Activated T-helper 1 cell treated with anti-CD3 and anti-CD28 coated beads, Interleukin-12 subunit alpha, Interleukin-12 subunit beta, Interleukin-2, Interleukin-4 antibody, amounts not matched to agents 30 ng/mL and 10 ng/mL and 1 ng/mL, durations not matched to agents 14 hours and 24 hours and 36 hours (primary cell): ENCODE data around the gene MAML2. TPM values are rescaled to one million over a fixed set of nuclear protein-coding genes. Genes with fewer than 3 reads are reported as not detected.
A peak's percentile ranks its signal among the peaks of the same experiment; 100 is the strongest.

Experiments
- DNase-seq: peaks from one replicate; pipeline ENCODE4 v3.0.0; 2021; ENCODE audit warnings: low spot score
- H3K27ac Mint-ChIP-seq: one replicate; pipeline ENCODE4 v1.8.0; 2021; ENCODE audit warnings: mild to moderate bottlenecking, mixed read lengths
- H3K27me3 Mint-ChIP-seq: one replicate; pipeline ENCODE4 v1.8.0; 2022; ENCODE audit warnings: mild to moderate bottlenecking, moderate library complexity, mixed read lengths; ENCODE audit not compliant: insufficient read depth
- H3K36me3 Mint-ChIP-seq: one replicate; pipeline ENCODE4 v1.8.0; 2021; ENCODE audit warnings: low read depth, mixed read lengths
- H3K4me1 Mint-ChIP-seq: one replicate; pipeline ENCODE4 v1.8.0; 2021; ENCODE audit warnings: low read depth, mixed read lengths
- H3K4me3 Mint-ChIP-seq: one replicate; pipeline ENCODE4 v1.8.0; 2021; ENCODE audit warnings: mild to moderate bottlenecking, moderate library complexity, mixed read lengths
- H3K9me3 Mint-ChIP-seq: one replicate; pipeline ENCODE4 v1.8.0; 2021; ENCODE audit warnings: mixed read lengths
- intact Hi-C: fragments of 100-400 bp; cut with micrococcal nuclease; formaldehyde crosslinking; loops from one replicate; pipeline ENCODE4 v1.15.1; 2024
- total RNA-seq: library from RNA; stranded (reverse); gene quantifications from 2 replicates; pipeline ENCODE4 v1.2.3, GENCODE V29; 2022

MAML2 gene
- total RNA-seq, 1 donor from 2014 or later, result 10.0 TPM

- DNase-seq, result no peak
- H3K4me3 Mint-ChIP-seq, result no peak overlapping the region
- H3K4me1 Mint-ChIP-seq, result peaks cover 26% of the 10 kb centered on the region
- peaks cover 9% of the 10 kb centered on the region for H3K36me3 Mint-ChIP-seq
- no peak overlapping the region for H3K27ac Mint-ChIP-seq
- intact Hi-C loops, result no loop called here
- no peaks in the 10 kb centered on the region for H3K27me3 Mint-ChIP-seq
- H3K9me3 Mint-ChIP-seq, result no peaks in the 10 kb centered on the region
These were observed 195.0 kb downstream of the MAML2 start for GRCh38 chr11:96147906-96148486.

DNA sequence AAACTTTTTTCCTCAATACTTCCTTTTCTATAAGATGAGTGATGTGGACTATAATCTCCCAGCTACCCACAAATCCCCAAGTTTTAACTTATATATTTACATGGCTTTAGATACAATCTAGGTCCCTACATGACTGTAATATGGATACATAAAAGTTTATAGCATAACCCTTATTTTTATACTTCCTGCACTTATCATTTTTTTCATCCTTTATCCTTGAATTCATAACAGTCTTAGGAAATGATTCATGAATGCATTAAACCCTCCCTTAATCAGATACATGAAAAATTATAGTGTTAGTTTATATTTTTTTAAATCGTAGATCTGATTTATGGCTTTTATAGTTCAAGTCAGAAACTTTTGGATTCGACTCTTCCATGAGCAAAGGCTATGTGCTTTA is 195.8 kb downstream of the MAML2 start:
- peaks cover 20% of the 10 kb centered on the region for H3K4me1 Mint-ChIP-seq
- peaks cover 6% of the 10 kb centered on the region for H3K36me3 Mint-ChIP-seq
- H3K27ac Mint-ChIP-seq, result no peak overlapping the region
- H3K9me3 Mint-ChIP-seq, result no peaks in the 10 kb centered on the region
- no peaks in the 10 kb centered on the region for H3K27me3 Mint-ChIP-seq
- H3K4me3 Mint-ChIP-seq, result no peak overlapping the region
- no peak for DNase-seq
- intact Hi-C loops, result no loop called here

- H3K36me3 Mint-ChIP-seq, result peaks cover 6% of the 10 kb centered on the region
- DNase-seq, result no peak
- H3K27me3 Mint-ChIP-seq, result no peaks in the 10 kb centered on the region
- no peaks in the 10 kb centered on the region for H3K9me3 Mint-ChIP-seq
- peaks cover 18% of the 10 kb centered on the region for H3K4me1 Mint-ChIP-seq
- H3K4me3 Mint-ChIP-seq, result no peak overlapping the region
- intact Hi-C loops, result no loop called here
- H3K27ac Mint-ChIP-seq, result no peak overlapping the region
These were observed 196.2 kb downstream of the MAML2 start for GRCh38 chr11:96146765-96147164.

DNA sequence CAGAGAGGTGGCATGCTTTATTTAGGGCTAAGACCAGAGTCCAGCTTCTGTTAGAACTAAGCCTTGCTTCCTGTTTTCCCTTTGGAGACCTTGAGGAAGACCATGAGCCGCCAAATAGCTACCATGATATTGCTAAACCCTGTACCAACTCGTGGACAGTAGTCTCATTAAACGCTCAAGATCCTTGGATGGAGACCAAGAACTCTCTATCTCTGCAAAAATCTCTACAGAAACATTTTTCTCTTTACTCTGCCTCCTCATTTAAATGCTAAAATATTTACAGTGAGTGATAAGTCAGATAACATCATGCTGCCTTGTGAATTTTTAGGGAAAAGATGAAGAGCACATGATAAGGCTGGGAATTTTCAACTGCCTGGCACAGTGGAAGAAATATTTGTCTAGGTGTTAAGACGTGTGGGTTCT is 197.8 kb downstream of the MAML2 start:
- Mint-ChIP-seq H3K36me3 (peaks cover 6% of the 10 kb centered on the region), H3K27me3 (no peaks in the 10 kb centered on the region), H3K4me1 (peaks cover 26% of the 10 kb centered on the region), H3K4me3 (no peak overlapping the region), H3K27ac (no peak overlapping the region), H3K9me3 (no peaks in the 10 kb centered on the region)
- no peak for DNase-seq
- intact Hi-C loops, result no loop called here

- Mint-ChIP-seq H3K36me3 (peaks cover 6% of the 10 kb centered on the region), H3K4me1 (peaks cover 32% of the 10 kb centered on the region), H3K27me3 (no peaks in the 10 kb centered on the region), H3K27ac (no peak overlapping the region), H3K4me3 (no peak overlapping the region), H3K9me3 (no peaks in the 10 kb centered on the region)
- intact Hi-C loops, result no loop called here
- DNase-seq, result no peak
These were observed 198.4 kb downstream of the MAML2 start for GRCh38 chr11:96144553-96144952.

DNA sequence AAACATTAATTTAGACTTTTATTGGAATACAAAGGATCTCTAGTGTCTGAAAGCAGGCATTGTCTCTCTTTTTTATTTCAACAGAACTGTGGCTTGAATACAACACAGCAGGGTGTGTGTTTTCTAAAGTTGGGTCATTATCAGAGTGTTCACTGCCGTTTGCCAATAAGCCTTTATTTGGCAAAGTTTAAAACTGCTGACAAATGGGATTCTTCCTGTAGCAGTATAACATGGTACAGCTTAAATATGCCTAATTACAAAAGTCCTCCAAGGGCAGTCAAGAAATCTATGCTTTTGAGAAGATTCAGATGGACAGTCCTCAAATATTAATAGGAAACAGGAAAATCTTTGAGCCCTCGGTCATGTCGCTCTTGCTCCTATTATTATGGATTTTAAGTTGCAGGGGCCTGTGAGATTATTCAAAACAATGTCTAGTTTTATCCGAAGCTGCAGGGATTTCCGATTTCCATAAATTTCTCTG is 199.9 kb downstream of the MAML2 start:
- Mint-ChIP-seq H3K9me3 (no peaks in the 10 kb centered on the region), H3K4me1 (peaks cover 43% of the 10 kb centered on the region), H3K27ac (no peak overlapping the region), H3K4me3 (no peak overlapping the region), H3K27me3 (no peaks in the 10 kb centered on the region), H3K36me3 (peaks cover 6% of the 10 kb centered on the region)
- intact Hi-C loops, result no loop called here
- DNase-seq, result no peak

GRCh38 chr11:96141626-96142025 is 201.4 kb downstream of the MAML2 start:
- Mint-ChIP-seq H3K27ac (no peak overlapping the region), H3K27me3 (no peaks in the 10 kb centered on the region), H3K36me3 (peaks cover 10% of the 10 kb centered on the region), H3K9me3 (no peaks in the 10 kb centered on the region), H3K4me3 (no peak overlapping the region), H3K4me1 (peaks cover 43% of the 10 kb centered on the region)
- intact Hi-C loops, result no loop called here
- DNase-seq, result no peak

DNA sequence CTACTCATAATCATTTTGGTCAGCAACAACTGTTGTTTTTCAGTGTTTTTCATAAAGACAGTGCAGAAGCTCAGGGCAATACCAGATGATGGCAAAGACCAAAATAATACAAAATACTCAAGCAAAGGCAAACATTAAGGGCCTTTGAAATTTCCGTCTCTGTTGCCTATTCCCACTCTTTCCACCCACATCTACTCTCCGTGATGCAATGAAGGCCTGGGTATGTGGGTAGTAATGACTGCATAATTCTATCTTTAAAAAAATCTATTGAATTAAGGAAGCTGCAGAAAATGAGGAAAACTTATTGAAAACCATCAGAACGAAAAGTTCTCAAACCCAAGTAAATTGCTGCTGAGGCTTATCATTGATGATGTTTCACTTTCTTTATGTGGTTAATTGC is 203.3 kb downstream of the MAML2 start:
- peak overlapping the region; percentile 16 for H3K4me3 Mint-ChIP-seq
- no peaks in the 10 kb centered on the region for H3K27me3 Mint-ChIP-seq
- intact Hi-C loops, result no loop called here
- peak overlapping the region; percentile 19 for H3K27ac Mint-ChIP-seq
- peaks cover 17% of the 10 kb centered on the region for H3K36me3 Mint-ChIP-seq
- peaks cover 45% of the 10 kb centered on the region for H3K4me1 Mint-ChIP-seq
- no peak for DNase-seq
- no peaks in the 10 kb centered on the region for H3K9me3 Mint-ChIP-seq

DNA sequence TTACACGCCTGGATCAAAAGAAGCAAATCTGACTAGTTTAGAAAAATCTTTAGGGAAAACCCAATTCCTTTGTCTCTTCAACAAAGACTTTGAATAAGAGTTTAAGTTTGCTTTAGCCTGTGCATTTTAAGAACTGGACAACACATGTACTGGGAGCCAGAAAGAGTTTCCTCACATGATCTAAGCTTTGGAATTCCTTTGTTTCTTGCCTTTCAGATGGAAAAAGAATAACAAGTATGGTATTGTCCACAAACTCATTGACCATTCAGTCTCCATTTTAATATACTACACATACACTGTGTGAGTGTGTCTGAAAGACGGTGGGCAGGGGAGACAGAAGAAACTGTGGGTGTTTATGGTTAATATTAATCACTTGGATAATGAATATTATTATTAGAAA is 205.6 kb downstream of the MAML2 start:
- DNase-seq, result no peak
- Mint-ChIP-seq H3K27ac (peak overlapping the region; percentile 57), H3K9me3 (no peaks in the 10 kb centered on the region), H3K27me3 (no peaks in the 10 kb centered on the region), H3K4me3 (no peak overlapping the region), H3K36me3 (peaks cover 17% of the 10 kb centered on the region), H3K4me1 (peaks cover 48% of the 10 kb centered on the region)
- intact Hi-C loops, result loop anchor here (2.0 kb wide), 1 partner anchor 25 kb away; no protein-coding TSS in a partner anchor

DNA sequence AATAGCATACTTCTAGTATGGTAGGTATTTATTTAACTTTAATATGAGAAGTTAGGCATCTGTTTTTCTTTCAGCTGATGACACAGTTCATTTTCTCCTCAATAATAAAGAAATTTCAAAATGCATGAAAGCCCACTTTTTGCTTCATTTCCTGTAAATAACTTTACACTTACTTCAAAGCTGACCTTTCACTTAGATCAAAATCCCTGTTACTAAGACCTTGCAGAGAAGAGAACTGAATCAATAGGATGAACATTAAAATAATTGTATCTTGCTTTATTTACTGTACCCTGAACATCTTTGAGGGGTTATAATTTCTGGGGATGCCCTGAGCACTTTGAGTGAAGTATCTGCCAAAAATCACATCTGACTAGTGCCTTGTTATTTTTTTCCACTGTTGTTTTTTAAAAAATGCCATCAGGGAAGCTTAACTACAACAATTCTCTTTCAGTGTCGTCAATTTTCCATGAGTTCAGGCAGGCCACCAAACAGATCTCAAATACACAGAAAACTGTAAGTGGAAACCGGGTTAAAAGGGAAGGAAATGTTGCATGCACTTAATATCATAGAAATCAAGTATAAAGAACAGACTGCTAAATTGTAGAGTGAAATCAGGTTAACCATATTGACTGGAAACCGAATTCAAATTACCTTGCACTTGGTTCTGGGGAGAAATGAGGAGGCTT is 206.2 kb downstream of the MAML2 start:
- no peak for DNase-seq
- Mint-ChIP-seq H3K9me3 (no peaks in the 10 kb centered on the region), H3K36me3 (peaks cover 17% of the 10 kb centered on the region), H3K27ac (peak overlapping the region; percentile 57), H3K4me1 (peaks cover 52% of the 10 kb centered on the region), H3K4me3 (peak overlapping the region; percentile 37), H3K27me3 (no peaks in the 10 kb centered on the region)
- intact Hi-C loops, result loop anchor here (2.0 kb wide), 1 partner anchor 24 kb away; no protein-coding TSS in a partner anchor

- H3K4me3 Mint-ChIP-seq, result no peak overlapping the region
- intact Hi-C loops, result no loop called here
- H3K36me3 Mint-ChIP-seq, result peaks cover 19% of the 10 kb centered on the region
- no peaks in the 10 kb centered on the region for H3K27me3 Mint-ChIP-seq
- H3K9me3 Mint-ChIP-seq, result no peaks in the 10 kb centered on the region
- H3K4me1 Mint-ChIP-seq, result peaks cover 48% of the 10 kb centered on the region
- DNase-seq, result no peak
- H3K27ac Mint-ChIP-seq, result no peak overlapping the region
These were observed 208.4 kb downstream of the MAML2 start for GRCh38 chr11:96134602-96135001.

DNA sequence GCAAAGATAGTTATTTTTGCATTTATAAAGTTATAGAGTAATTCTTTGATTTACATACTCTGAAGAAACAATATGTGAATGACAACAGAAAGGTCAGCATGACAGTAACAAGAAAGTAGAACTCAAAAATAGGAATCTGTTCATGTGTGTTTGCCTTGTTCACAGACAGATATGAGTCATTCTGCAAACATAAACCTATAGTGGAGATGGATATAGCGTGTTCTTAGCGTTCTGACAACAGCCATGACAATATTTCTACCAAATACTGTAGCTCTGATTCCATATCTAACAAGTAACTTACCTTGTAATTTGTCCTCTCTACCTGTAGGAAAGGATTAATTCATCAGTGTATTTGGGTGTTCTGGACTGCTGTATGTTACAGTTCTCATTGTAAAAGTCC is 210.6 kb downstream of the MAML2 start:
- Mint-ChIP-seq H3K4me3 (no peak overlapping the region), H3K4me1 (peaks cover 36% of the 10 kb centered on the region), H3K27ac (no peak overlapping the region), H3K9me3 (no peaks in the 10 kb centered on the region), H3K27me3 (no peaks in the 10 kb centered on the region), H3K36me3 (peaks cover 20% of the 10 kb centered on the region)
- intact Hi-C loops, result no loop called here
- DNase-seq, result no peak

- no peaks in the 10 kb centered on the region for H3K9me3 Mint-ChIP-seq
- no peaks in the 10 kb centered on the region for H3K27me3 Mint-ChIP-seq
- H3K27ac Mint-ChIP-seq, result peak overlapping the region; percentile 53
- peaks cover 31% of the 10 kb centered on the region for H3K4me1 Mint-ChIP-seq
- DNase-seq, result no peak
- H3K4me3 Mint-ChIP-seq, result no peak overlapping the region
- intact Hi-C loops, result no loop called here
- H3K36me3 Mint-ChIP-seq, result peaks cover 10% of the 10 kb centered on the region
These were observed 212.9 kb downstream of the MAML2 start for GRCh38 chr11:96130061-96130620.
